ENCODE measurements around the gene GIMAP7. TPM values are rescaled to one million over a fixed set of nuclear protein-coding genes. Genes with fewer than 3 reads are reported as not detected.
"Not testable (repeated sequence)": the region's sequence is repeated elsewhere in the genome, so short reads cannot be mapped to it uniquely, and the experiment has no call there.

GIMAP7 gene
- total RNA-seq, 1 experiment from 2014 or later, result not detected

DNA sequence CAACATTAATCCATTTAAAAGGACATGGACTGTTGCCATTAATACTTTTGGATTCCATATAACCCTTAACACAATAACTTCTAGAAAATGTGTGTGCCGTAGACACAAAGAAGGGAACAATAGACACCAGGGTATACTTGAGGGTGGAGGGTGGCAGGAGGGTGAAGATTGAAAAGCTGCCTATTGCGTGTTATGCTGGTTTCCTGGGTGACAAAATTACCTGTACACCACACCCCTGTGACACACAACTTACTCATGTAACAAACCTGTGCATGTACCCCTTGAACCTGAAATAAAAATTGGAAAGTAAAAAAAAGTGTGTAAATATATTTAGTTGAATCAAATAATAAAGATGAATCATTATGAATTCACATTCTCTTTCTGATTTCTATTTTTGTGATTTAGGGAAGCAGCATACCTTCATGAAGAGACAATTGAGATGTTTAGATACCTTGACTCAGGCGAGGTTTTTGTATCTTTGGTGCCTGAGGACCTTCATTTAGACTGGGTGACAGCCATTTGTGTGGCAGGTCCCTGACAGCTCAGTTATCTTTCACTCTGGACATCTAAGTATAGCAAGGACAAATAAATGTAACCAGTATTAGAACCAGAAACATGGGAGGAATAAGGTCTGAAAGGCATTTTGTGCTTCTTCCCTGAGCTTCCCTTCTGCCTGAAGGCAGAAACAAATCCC lies 35.5 kb upstream of the GIMAP7 start:
- TF ChIP-seq, protein P1, sequence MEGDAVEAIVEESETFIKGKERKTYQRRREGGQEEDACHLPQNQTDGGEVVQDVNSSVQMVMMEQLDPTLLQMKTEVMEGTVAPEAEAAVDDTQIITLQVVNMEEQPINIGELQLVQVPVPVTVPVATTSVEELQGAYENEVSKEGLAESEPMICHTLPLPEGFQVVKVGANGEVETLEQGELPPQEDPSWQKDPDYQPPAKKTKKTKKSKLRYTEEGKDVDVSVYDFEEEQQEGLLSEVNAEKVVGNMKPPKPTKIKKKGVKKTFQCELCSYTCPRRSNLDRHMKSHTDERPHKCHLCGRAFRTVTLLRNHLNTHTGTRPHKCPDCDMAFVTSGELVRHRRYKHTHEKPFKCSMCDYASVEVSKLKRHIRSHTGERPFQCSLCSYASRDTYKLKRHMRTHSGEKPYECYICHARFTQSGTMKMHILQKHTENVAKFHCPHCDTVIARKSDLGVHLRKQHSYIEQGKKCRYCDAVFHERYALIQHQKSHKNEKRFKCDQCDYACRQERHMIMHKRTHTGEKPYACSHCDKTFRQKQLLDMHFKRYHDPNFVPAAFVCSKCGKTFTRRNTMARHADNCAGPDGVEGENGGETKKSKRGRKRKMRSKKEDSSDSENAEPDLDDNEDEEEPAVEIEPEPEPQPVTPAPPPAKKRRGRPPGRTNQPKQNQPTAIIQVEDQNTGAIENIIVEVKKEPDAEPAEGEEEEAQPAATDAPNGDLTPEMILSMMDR (conservative IDR thresholded peaks at IDR 0.05; ENCODE audit: low read depth, low read length), result no peak
- TF ChIP-seq EZH2 (IDR thresholded peaks at IDR 0.05; ENCODE audit: borderline replicate concordance, low read depth, low read length, poor library complexity, severe bottlenecking), result no peak
- intact Hi-C loops (cut with micrococcal nuclease; ENCODE audit: unreplicated experiment), result no loop called here
- Histone ChIP-seq H3K9me3 (ENCODE audit: low read depth, low read length, poor library complexity, severe bottlenecking) (no peaks in the 10 kb centered on the region), H3K36me3 (ENCODE audit: insufficient read depth, low read length, poor library complexity, severe bottlenecking) (no peaks in the 10 kb centered on the region), H3K27me3 (replicated peaks; ENCODE audit: insufficient read depth, low read depth, low read length, poor library complexity) (no peaks in the 10 kb centered on the region), H3K4me1 (ENCODE audit: insufficient read depth, low read length, poor library complexity, severe bottlenecking) (no peaks in the 10 kb centered on the region), H3K27ac (ENCODE audit: low read depth, low read length, poor library complexity, severe bottlenecking) (no peak overlapping the region), H3K4me3 (ENCODE audit: low read depth, low read length, poor library complexity, severe bottlenecking) (no peak overlapping the region)
- DNase-seq (ENCODE audit: low spot score), result no peak
- POLR2A ChIA-PET (ENCODE audit: low non-redundant PET), result no interaction called here
- BruUV-seq (replicated peaks), result no TSS peak
- CTCF ChIA-PET, result no interaction called here

GRCh38 chr7:150481186-150481920 lies 33.3 kb upstream of the GIMAP7 start:
- Histone ChIP-seq H3K36me3 (ENCODE audit: insufficient read depth, low read length, poor library complexity, severe bottlenecking) (no peaks in the 10 kb centered on the region), H3K27me3 (replicated peaks; ENCODE audit: insufficient read depth, low read depth, low read length, poor library complexity) (no peaks in the 10 kb centered on the region), H3K4me3 (ENCODE audit: low read depth, low read length, poor library complexity, severe bottlenecking) (no peak overlapping the region), H3K4me1 (ENCODE audit: insufficient read depth, low read length, poor library complexity, severe bottlenecking) (no peaks in the 10 kb centered on the region), H3K9me3 (ENCODE audit: low read depth, low read length, poor library complexity, severe bottlenecking) (no peaks in the 10 kb centered on the region), H3K27ac (ENCODE audit: low read depth, low read length, poor library complexity, severe bottlenecking) (no peak overlapping the region)
- TF ChIP-seq, protein P1 (conservative IDR thresholded peaks at IDR 0.05; ENCODE audit: low read depth, low read length), result no peak
- no peak for TF ChIP-seq EZH2 (IDR thresholded peaks at IDR 0.05; ENCODE audit: borderline replicate concordance, low read depth, low read length, poor library complexity, severe bottlenecking)
- ChIA-PET POLR2A (ENCODE audit: low non-redundant PET) (no interaction called here), CTCF (interaction anchor here (0.6 to 0.7 kb wide), 2 partner anchors 29 to 32 kb away, joined by 3 to 7 read pairs; no protein-coding TSS in a partner anchor)
- intact Hi-C loops (cut with micrococcal nuclease; ENCODE audit: unreplicated experiment), result no loop called here
- DNase-seq (ENCODE audit: low spot score), result no peak
- no TSS peak for BruUV-seq (replicated peaks)

DNA sequence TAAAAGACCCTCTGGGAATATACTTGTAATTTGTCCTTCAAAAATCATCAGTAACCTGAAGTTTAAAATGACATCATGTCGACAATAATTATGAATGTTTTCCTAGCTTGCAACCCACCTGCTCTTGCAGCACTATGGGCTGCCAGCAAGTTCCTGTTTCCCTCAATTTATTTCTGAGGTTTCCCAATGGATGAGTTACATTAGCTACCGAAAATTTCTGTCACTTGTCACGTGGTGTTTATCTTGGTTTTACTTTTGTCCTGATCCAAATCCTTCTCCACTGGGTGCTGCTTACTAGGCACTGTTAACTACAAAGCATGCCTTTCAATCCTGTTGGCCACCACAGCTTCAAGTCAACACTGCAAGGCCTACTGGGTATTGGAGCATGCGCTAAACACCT lies 32.8 kb upstream of the GIMAP7 start:
- DNase-seq (ENCODE audit: low spot score), result no peak
- H3K36me3 ChIP-seq (ENCODE audit: insufficient read depth, low read length, poor library complexity, severe bottlenecking), result no peaks in the 10 kb centered on the region
- H3K9me3 ChIP-seq (ENCODE audit: low read depth, low read length, poor library complexity, severe bottlenecking), result no peaks in the 10 kb centered on the region
- H3K27ac ChIP-seq (ENCODE audit: low read depth, low read length, poor library complexity, severe bottlenecking), result no peak overlapping the region
- intact Hi-C loops (cut with micrococcal nuclease; ENCODE audit: unreplicated experiment), result no loop called here
- POLR2A ChIA-PET (ENCODE audit: low non-redundant PET), result no interaction called here
- CTCF ChIA-PET, result interaction anchor here (0.6 kb wide), 1 partner anchor 29 kb away, joined by 3 read pairs; no protein-coding TSS in a partner anchor
- H3K4me3 ChIP-seq (ENCODE audit: low read depth, low read length, poor library complexity, severe bottlenecking), result no peak overlapping the region
- H3K27me3 ChIP-seq (replicated peaks; ENCODE audit: insufficient read depth, low read depth, low read length, poor library complexity), result no peaks in the 10 kb centered on the region
- no peak for TF ChIP-seq EZH2 (IDR thresholded peaks at IDR 0.05; ENCODE audit: borderline replicate concordance, low read depth, low read length, poor library complexity, severe bottlenecking)
- TF ChIP-seq, protein P1 (conservative IDR thresholded peaks at IDR 0.05; ENCODE audit: low read depth, low read length), result no peak
- no peaks in the 10 kb centered on the region for H3K4me1 ChIP-seq (ENCODE audit: insufficient read depth, low read length, poor library complexity, severe bottlenecking)
- BruUV-seq (replicated peaks), result no TSS peak

DNA sequence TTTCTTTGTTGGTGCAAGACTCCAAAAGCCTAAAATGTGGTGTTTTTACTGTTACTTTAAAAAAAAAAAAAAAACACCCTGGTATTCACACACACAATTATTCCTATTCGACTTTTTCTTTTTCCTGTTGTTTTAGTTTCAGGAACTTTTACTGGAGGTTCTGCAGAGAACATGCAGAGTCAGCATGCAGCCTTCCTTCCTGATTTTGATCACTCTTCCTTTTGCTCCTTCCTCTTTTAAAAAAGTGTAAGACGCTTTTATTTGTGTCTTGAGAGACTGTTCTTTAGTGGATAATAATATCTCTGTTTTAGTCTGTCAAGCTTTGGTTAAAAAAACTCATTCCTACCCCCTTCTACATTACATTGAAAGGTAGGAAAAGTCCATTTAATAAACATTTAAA lies 31.2 kb upstream of the GIMAP7 start:
- intact Hi-C loops (cut with micrococcal nuclease; ENCODE audit: unreplicated experiment); H3K4me1 ChIP-seq (ENCODE audit: insufficient read depth, low read length, poor library complexity, severe bottlenecking); CTCF ChIA-PET; H3K27me3 ChIP-seq (replicated peaks; ENCODE audit: insufficient read depth, low read depth, low read length, poor library complexity); POLR2A ChIA-PET (ENCODE audit: low non-redundant PET); H3K4me3 ChIP-seq (ENCODE audit: low read depth, low read length, poor library complexity, severe bottlenecking); H3K9me3 ChIP-seq (ENCODE audit: low read depth, low read length, poor library complexity, severe bottlenecking); BruUV-seq (replicated peaks); DNase-seq (ENCODE audit: low spot score); H3K36me3 ChIP-seq (ENCODE audit: insufficient read depth, low read length, poor library complexity, severe bottlenecking): not testable (repeated sequence)
- peak overlapping the region; percentile 42 for H3K27ac ChIP-seq (ENCODE audit: low read depth, low read length, poor library complexity, severe bottlenecking)

DNA sequence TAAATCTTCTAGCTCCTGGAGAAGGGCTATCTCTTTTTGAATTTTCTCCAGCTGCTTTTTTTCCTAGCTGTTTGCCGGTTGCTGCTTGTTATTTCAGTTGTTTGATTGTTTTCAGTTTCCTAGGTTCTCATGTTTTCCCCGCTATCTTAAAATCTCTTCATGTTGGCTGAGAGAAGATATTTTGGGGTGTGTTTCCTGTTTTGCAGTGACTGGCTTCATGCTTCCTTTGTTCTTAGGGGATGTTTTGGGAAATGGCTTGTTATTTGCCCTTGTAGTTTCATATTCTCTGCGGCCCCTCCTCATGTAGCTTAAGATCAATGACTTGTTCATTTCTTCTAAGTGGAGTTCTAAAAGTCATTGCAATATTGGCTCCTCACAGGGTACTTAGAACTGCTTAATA lies 30.6 kb upstream of the GIMAP7 start:
- H3K9me3 ChIP-seq (ENCODE audit: low read depth, low read length, poor library complexity, severe bottlenecking); POLR2A ChIA-PET (ENCODE audit: low non-redundant PET); H3K27me3 ChIP-seq (replicated peaks; ENCODE audit: insufficient read depth, low read depth, low read length, poor library complexity); H3K4me3 ChIP-seq (ENCODE audit: low read depth, low read length, poor library complexity, severe bottlenecking); H3K4me1 ChIP-seq (ENCODE audit: insufficient read depth, low read length, poor library complexity, severe bottlenecking); BruUV-seq (replicated peaks); intact Hi-C loops (cut with micrococcal nuclease; ENCODE audit: unreplicated experiment); CTCF ChIA-PET; DNase-seq (ENCODE audit: low spot score); H3K36me3 ChIP-seq (ENCODE audit: insufficient read depth, low read length, poor library complexity, severe bottlenecking): not testable (repeated sequence)
- H3K27ac ChIP-seq (ENCODE audit: low read depth, low read length, poor library complexity, severe bottlenecking), result peak overlapping the region; percentile 42
